ENCODE results near the gene MAN1A1.

- TF ChIP-seq, protein P1, sequence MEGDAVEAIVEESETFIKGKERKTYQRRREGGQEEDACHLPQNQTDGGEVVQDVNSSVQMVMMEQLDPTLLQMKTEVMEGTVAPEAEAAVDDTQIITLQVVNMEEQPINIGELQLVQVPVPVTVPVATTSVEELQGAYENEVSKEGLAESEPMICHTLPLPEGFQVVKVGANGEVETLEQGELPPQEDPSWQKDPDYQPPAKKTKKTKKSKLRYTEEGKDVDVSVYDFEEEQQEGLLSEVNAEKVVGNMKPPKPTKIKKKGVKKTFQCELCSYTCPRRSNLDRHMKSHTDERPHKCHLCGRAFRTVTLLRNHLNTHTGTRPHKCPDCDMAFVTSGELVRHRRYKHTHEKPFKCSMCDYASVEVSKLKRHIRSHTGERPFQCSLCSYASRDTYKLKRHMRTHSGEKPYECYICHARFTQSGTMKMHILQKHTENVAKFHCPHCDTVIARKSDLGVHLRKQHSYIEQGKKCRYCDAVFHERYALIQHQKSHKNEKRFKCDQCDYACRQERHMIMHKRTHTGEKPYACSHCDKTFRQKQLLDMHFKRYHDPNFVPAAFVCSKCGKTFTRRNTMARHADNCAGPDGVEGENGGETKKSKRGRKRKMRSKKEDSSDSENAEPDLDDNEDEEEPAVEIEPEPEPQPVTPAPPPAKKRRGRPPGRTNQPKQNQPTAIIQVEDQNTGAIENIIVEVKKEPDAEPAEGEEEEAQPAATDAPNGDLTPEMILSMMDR (IDR thresholded peaks at IDR 0.05; ENCODE audit: insufficient read depth, low read length): no peak
- TF ChIP-seq, protein P2, sequence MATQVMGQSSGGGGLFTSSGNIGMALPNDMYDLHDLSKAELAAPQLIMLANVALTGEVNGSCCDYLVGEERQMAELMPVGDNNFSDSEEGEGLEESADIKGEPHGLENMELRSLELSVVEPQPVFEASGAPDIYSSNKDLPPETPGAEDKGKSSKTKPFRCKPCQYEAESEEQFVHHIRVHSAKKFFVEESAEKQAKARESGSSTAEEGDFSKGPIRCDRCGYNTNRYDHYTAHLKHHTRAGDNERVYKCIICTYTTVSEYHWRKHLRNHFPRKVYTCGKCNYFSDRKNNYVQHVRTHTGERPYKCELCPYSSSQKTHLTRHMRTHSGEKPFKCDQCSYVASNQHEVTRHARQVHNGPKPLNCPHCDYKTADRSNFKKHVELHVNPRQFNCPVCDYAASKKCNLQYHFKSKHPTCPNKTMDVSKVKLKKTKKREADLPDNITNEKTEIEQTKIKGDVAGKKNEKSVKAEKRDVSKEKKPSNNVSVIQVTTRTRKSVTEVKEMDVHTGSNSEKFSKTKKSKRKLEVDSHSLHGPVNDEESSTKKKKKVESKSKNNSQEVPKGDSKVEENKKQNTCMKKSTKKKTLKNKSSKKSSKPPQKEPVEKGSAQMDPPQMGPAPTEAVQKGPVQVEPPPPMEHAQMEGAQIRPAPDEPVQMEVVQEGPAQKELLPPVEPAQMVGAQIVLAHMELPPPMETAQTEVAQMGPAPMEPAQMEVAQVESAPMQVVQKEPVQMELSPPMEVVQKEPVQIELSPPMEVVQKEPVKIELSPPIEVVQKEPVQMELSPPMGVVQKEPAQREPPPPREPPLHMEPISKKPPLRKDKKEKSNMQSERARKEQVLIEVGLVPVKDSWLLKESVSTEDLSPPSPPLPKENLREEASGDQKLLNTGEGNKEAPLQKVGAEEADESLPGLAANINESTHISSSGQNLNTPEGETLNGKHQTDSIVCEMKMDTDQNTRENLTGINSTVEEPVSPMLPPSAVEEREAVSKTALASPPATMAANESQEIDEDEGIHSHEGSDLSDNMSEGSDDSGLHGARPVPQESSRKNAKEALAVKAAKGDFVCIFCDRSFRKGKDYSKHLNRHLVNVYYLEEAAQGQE (IDR thresholded peaks at IDR 0.05; ENCODE audit: insufficient replicate concordance, low read depth): no peak
These were observed 30.8 kb downstream of the MAN1A1 start for GRCh38 chr6:119318730-119319129.

All from HL-60 (cell line).